Measurements from ENCODE around the gene FKBP1A. TPM values are rescaled to one million over a fixed set of nuclear protein-coding genes. Genes with fewer than 3 reads are reported as not detected.

The FKBP1A gene
- total RNA-seq, 1 donor from 2014 or later, result 183 TPM

- DNase-seq (ENCODE audit: low spot score), result no peak
- no peaks in the 10 kb centered on the region for H3K36me3 Mint-ChIP-seq (ENCODE audit: low read depth)
- H3K27ac Mint-ChIP-seq (ENCODE audit: unreplicated experiment), result no peak overlapping the region
- H3K4me1 Mint-ChIP-seq (ENCODE audit: low read depth), result no peaks in the 10 kb centered on the region
- no peak overlapping the region for H3K4me3 Mint-ChIP-seq (ENCODE audit: unreplicated experiment)
- H3K27me3 Mint-ChIP-seq (ENCODE audit: low read depth), result no peaks in the 10 kb centered on the region
- TF ChIP-seq, protein P1, sequence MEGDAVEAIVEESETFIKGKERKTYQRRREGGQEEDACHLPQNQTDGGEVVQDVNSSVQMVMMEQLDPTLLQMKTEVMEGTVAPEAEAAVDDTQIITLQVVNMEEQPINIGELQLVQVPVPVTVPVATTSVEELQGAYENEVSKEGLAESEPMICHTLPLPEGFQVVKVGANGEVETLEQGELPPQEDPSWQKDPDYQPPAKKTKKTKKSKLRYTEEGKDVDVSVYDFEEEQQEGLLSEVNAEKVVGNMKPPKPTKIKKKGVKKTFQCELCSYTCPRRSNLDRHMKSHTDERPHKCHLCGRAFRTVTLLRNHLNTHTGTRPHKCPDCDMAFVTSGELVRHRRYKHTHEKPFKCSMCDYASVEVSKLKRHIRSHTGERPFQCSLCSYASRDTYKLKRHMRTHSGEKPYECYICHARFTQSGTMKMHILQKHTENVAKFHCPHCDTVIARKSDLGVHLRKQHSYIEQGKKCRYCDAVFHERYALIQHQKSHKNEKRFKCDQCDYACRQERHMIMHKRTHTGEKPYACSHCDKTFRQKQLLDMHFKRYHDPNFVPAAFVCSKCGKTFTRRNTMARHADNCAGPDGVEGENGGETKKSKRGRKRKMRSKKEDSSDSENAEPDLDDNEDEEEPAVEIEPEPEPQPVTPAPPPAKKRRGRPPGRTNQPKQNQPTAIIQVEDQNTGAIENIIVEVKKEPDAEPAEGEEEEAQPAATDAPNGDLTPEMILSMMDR (IDR thresholded peaks at IDR 0.05), result no peak
- H3K9me3 Mint-ChIP-seq (ENCODE audit: low read depth), result no peaks in the 10 kb centered on the region
Observed at GRCh38 chr20:1335961-1336698, 56.7 kb downstream of the FKBP1A start.

DNA sequence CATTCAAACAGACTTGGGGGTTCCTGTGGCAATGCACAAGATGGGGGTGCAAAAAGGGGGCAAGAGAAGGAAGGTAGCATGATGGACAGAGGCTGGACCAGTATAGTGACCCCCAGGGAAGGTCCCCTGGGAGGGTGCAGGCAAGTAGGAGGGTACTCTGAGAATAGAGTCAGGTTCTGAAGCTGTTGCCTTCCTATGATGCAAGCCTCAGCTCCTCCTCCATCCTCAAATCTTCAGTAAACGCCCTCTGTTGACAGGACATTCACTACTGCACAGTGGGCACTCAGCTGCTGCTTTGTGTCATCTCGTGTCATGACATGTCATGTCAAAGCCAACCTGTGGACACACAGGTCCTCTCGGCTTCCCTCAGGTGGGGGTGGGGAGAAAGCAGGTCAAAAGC lies 58.1 kb downstream of the FKBP1A start:
- no peaks in the 10 kb centered on the region for H3K36me3 Mint-ChIP-seq (ENCODE audit: low read depth)
- H3K27me3 Mint-ChIP-seq (ENCODE audit: low read depth), result no peaks in the 10 kb centered on the region
- no peak overlapping the region for H3K4me3 Mint-ChIP-seq (ENCODE audit: unreplicated experiment)
- H3K4me1 Mint-ChIP-seq (ENCODE audit: low read depth), result no peaks in the 10 kb centered on the region
- H3K9me3 Mint-ChIP-seq (ENCODE audit: low read depth), result no peaks in the 10 kb centered on the region
- no peak for DNase-seq (ENCODE audit: low spot score)
- TF ChIP-seq, protein P1 (IDR thresholded peaks at IDR 0.05), result no peak
- no peak overlapping the region for H3K27ac Mint-ChIP-seq (ENCODE audit: unreplicated experiment)

GRCh38 chr20:1334370-1334731 lies 58.5 kb downstream of the FKBP1A start:
- Mint-ChIP-seq H3K4me1 (ENCODE audit: low read depth) (peaks cover 4% of the 10 kb centered on the region), H3K9me3 (ENCODE audit: low read depth) (no peaks in the 10 kb centered on the region), H3K4me3 (ENCODE audit: unreplicated experiment) (no peak overlapping the region), H3K36me3 (ENCODE audit: low read depth) (no peaks in the 10 kb centered on the region), H3K27ac (ENCODE audit: unreplicated experiment) (no peak overlapping the region), H3K27me3 (ENCODE audit: low read depth) (no peaks in the 10 kb centered on the region)
- TF ChIP-seq, protein P1 (IDR thresholded peaks at IDR 0.05), result no peak
- no peak for DNase-seq (ENCODE audit: low spot score)

GRCh38 chr20:1333462-1334369 lies 59.1 kb downstream of the FKBP1A start:
- H3K9me3 Mint-ChIP-seq (ENCODE audit: low read depth), result no peaks in the 10 kb centered on the region
- TF ChIP-seq, protein P1 (IDR thresholded peaks at IDR 0.05), result no peak
- peaks cover 8% of the 10 kb centered on the region for H3K4me1 Mint-ChIP-seq (ENCODE audit: low read depth)
- H3K27me3 Mint-ChIP-seq (ENCODE audit: low read depth), result no peaks in the 10 kb centered on the region
- H3K27ac Mint-ChIP-seq (ENCODE audit: unreplicated experiment), result no peak overlapping the region
- no peak overlapping the region for H3K4me3 Mint-ChIP-seq (ENCODE audit: unreplicated experiment)
- DNase-seq (ENCODE audit: low spot score), result no peak
- H3K36me3 Mint-ChIP-seq (ENCODE audit: low read depth), result no peaks in the 10 kb centered on the region

GRCh38 chr20:1332749-1333300 lies 60.0 kb downstream of the FKBP1A start:
- Mint-ChIP-seq H3K4me3 (ENCODE audit: unreplicated experiment) (no peak overlapping the region), H3K4me1 (ENCODE audit: low read depth) (peaks cover 8% of the 10 kb centered on the region), H3K27ac (ENCODE audit: unreplicated experiment) (no peak overlapping the region), H3K9me3 (ENCODE audit: low read depth) (no peaks in the 10 kb centered on the region), H3K27me3 (ENCODE audit: low read depth) (no peaks in the 10 kb centered on the region), H3K36me3 (ENCODE audit: low read depth) (no peaks in the 10 kb centered on the region)
- TF ChIP-seq, protein P1 (IDR thresholded peaks at IDR 0.05), result no peak
- DNase-seq (ENCODE audit: low spot score), result no peak
